ENCODE data around the gene UPF2.

DNA sequence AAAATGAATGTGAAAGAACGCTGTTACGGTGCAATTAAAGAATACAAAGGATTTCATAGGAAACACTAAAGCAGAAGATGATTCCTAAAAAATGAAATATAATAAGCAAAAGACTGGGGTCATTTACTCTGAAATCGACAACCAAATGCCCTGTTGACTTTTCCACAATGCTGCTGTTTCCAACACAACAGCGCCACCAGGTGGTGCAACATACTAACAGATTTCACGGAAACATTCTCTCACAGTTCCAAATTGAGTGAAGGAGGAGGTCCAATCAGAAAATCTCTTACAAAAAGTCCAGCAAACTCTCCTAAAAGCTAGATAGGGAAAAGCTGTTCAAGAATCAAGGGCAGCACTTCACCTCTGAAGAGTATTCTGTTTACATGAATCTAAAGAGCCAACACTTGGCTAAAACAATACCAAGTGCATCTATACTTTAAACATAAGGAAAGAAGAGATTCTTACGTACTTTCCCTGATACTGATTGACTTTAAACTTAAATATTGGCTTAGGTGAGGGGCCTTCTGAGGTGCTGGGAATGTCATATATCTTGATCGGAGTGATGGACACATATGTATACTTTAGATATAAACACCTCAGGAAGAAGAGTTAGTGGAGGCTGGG is 55.9 kb downstream of the UPF2 start:
- TF ChIP-seq ZSCAN5A (CRISPR knock-in tag; IDR thresholded peaks at IDR 0.05; ENCODE audit: borderline replicate concordance) (no peak), POLR2AphosphoS5 (IDR thresholded peaks at IDR 0.05; ENCODE audit: low read depth, low read length) (no peak), ZNF619 (CRISPR knock-in tag; IDR thresholded peaks at IDR 0.05) (no peak), SRF (IDR thresholded peaks at IDR 0.05; ENCODE audit: low read depth, low read length) (0 out of 2 replicates have a peak, but pooled peaks have one; percentile 7), SP1 (IDR thresholded peaks at IDR 0.05) (no peak), SP1 (CRISPR knock-in tag; IDR thresholded peaks at IDR 0.05) (no peak), ZNF326 (CRISPR knock-in tag; IDR thresholded peaks at IDR 0.05; ENCODE audit: borderline replicate concordance) (no peak), ZNF263 (CRISPR knock-in tag; IDR thresholded peaks at IDR 0.05) (no peak)
